Measurements from ENCODE around the gene CAPN15.

Gene CAPN15

DNA sequence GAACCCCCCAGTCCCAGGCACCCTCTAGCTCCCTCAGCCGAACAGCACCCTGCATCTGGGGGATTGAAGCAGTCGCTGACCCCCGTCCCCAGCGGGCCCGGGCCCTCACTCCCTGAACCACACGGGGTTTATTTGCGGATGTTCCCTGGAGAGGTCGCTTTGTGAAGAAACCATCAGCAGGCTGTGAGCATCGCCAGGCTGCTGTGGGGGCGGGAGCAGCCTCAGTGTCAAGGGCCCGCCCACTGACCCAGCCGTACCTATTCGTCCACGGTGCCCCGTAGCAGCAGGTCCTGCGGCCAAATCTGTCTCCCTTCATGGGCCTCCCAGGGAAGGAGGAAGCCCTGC is 55.9 kb downstream of the CAPN15 start:
- TF ChIP-seq TAF1 (IDR thresholded peaks at IDR 0.05; ENCODE audit: borderline replicate concordance, insufficient read depth, low read length), result no peak
- TF ChIP-seq POLR2AphosphoS5 (IDR thresholded peaks at IDR 0.05; ENCODE audit: low read depth, low read length), result no peak
- TF ChIP-seq FOXP2 (optimal IDR thresholded peaks at IDR 0.05; ENCODE audit: borderline replicate concordance, extremely low read depth, extremely low read length, insufficient read depth), result no peak
- TF ChIP-seq SIN3A (IDR thresholded peaks at IDR 0.05; ENCODE audit: borderline replicate concordance, insufficient read depth, low read length), result no peak
- TF ChIP-seq, protein P1, sequence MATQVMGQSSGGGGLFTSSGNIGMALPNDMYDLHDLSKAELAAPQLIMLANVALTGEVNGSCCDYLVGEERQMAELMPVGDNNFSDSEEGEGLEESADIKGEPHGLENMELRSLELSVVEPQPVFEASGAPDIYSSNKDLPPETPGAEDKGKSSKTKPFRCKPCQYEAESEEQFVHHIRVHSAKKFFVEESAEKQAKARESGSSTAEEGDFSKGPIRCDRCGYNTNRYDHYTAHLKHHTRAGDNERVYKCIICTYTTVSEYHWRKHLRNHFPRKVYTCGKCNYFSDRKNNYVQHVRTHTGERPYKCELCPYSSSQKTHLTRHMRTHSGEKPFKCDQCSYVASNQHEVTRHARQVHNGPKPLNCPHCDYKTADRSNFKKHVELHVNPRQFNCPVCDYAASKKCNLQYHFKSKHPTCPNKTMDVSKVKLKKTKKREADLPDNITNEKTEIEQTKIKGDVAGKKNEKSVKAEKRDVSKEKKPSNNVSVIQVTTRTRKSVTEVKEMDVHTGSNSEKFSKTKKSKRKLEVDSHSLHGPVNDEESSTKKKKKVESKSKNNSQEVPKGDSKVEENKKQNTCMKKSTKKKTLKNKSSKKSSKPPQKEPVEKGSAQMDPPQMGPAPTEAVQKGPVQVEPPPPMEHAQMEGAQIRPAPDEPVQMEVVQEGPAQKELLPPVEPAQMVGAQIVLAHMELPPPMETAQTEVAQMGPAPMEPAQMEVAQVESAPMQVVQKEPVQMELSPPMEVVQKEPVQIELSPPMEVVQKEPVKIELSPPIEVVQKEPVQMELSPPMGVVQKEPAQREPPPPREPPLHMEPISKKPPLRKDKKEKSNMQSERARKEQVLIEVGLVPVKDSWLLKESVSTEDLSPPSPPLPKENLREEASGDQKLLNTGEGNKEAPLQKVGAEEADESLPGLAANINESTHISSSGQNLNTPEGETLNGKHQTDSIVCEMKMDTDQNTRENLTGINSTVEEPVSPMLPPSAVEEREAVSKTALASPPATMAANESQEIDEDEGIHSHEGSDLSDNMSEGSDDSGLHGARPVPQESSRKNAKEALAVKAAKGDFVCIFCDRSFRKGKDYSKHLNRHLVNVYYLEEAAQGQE (IDR thresholded peaks at IDR 0.05; ENCODE audit: insufficient read depth in 1 of 2, low read depth in 2 of 2, low read length in 2 of 2), result no peak

DNA sequence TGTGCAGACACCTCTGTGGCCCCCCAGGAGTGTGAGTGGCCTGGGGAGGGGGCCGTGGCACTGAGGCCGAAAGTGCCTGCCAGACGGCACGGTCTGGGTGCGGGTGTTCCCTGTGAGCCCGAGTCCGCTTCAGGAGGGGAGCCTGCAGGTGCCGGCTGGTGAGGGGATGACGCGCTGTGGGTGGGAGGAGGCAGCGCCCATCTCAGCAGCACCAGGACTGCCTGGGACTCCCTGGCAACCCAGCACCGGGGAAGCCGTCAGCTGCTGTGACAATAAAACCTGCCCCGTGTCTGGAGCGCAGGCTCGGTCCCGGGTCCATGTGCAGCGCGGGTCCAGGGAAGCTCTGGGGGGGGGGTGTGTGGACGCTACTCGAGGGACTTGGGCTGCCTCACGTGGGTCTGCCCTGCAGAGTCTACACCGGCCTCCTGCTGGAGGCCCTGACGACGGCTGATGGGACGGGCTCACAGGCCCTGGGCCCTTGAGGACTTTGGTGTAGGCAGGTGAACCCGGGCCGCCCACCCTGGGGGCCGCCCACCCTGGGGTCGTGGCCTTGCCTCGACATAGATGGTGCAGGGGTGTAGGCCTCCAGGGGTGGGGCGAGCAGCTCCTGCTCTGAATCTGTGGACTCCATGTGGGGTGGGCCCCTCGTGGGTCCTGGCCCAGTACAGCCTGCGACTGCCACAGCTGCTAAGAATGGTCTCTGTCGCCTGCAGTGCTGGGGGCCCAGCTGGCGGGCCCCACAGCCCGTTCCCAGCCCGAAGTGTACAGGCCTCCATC is 56.5 kb downstream of the CAPN15 start:
- TF ChIP-seq, protein P1 (IDR thresholded peaks at IDR 0.05; ENCODE audit: insufficient read depth in 1 of 2, low read depth in 2 of 2, low read length in 2 of 2), result no peak
- TF ChIP-seq SIN3A (IDR thresholded peaks at IDR 0.05; ENCODE audit: borderline replicate concordance, insufficient read depth, low read length), result no peak
- TF ChIP-seq TAF1 (IDR thresholded peaks at IDR 0.05; ENCODE audit: borderline replicate concordance, insufficient read depth, low read length), result no peak
- no peak for TF ChIP-seq FOXP2 (optimal IDR thresholded peaks at IDR 0.05; ENCODE audit: borderline replicate concordance, extremely low read depth, extremely low read length, insufficient read depth)
- TF ChIP-seq POLR2AphosphoS5 (IDR thresholded peaks at IDR 0.05; ENCODE audit: low read depth, low read length), result no peak

DNA sequence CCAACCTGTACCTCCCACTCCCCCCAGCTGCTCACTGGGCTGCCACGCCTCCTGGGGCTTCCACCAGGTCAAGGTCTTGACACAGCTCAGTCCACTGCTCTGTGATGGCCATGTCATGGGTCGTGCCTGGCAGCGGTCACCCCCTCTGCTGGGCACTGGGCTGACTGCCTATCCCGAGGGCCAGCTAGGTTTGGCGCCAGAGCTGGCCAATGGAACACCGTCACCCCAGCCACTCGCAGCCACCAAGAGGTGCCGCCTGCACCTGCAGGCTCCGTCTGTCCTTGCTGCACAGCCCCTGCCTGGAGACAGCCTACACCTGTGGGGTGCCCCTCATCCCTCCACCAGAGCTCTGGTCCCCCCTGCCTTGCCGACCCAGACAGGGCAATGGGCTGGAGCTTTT is 57.8 kb downstream of the CAPN15 start:
- TF ChIP-seq TAF1 (IDR thresholded peaks at IDR 0.05; ENCODE audit: borderline replicate concordance, insufficient read depth, low read length) (no peak), SIN3A (IDR thresholded peaks at IDR 0.05; ENCODE audit: borderline replicate concordance, insufficient read depth, low read length) (no peak), POLR2AphosphoS5 (IDR thresholded peaks at IDR 0.05; ENCODE audit: low read depth, low read length) (no peak), FOXP2 (optimal IDR thresholded peaks at IDR 0.05; ENCODE audit: borderline replicate concordance, extremely low read depth, extremely low read length, insufficient read depth) (no peak)
- TF ChIP-seq, protein P1 (IDR thresholded peaks at IDR 0.05; ENCODE audit: insufficient read depth in 1 of 2, low read depth in 2 of 2, low read length in 2 of 2), result no peak

DNA sequence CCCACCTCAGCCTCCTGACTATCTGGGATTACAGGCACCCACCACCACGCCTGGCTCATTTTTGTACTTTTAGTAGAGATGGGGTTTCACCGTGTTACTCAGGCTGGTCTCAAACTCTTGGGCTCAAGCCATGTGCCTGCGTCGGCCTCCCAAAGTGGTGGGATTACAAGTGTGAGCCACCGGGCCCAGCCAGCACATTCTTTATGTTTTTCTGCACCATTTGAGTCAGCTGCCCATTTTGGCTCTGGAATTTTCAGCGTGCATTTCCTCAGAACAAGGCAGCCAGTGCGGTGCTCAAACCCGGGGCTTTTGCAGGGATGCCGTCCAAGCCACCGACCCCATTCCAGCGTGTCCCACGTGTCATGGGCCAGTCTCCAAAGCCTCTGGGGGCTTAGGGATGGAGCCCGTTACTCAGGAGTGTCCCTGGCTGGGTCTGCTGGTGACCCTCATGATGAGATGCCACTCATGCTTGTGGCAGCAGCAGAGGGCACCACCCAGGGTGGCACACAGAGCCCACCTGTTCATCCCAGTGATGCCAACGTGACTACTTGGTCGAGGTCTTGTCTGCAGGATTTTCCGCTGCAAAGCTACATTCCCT is 58.6 kb downstream of the CAPN15 start:
- TF ChIP-seq FOXP2 (optimal IDR thresholded peaks at IDR 0.05; ENCODE audit: borderline replicate concordance, extremely low read depth, extremely low read length, insufficient read depth), result no peak

DNA sequence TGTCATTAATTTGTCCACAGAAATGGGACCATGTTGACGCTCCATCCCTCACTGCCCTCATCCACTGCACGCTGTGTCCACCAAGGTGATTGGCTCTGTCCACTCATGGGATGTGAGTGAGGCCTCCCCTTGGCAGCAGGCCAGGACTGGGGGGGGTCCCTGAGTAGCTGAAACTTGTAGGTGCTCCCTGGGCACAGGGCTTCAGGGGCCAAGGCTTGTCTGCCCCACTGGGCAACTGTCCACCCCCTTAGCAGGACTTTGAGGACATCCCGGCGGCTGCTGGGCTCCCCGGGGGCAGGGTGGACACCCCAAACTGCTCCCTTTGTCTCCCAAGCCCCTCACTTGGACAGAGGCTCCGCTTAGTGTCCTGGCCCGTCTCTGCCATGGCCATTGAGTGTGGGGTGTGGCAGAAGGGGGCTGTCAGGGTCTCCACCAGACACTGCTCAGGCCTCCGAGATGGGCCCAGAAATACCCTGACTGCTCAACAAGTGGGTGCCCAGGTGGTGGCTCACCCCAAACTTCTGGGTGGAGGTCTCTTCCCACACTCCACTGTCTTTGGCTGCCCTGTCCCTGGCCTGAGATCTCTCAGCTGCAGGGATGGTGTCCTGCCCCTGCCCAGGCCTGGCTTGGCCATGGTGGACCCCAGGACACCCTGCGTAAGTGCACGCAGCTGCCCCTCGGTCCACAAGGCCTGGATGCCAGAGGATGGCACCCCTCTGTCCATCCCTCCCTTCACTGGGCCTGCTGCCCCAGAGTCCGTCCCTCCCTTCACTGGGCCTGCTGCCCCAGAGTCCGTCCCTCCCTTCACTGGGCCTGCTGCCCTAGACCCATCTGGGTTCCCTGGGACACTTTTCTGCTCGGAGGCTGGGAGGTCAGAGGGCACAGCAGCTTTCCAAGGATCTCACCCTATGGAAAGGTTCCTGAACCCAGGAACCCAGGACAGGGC is 59.4 kb downstream of the CAPN15 start:
- TF ChIP-seq POLR2AphosphoS5 (IDR thresholded peaks at IDR 0.05; ENCODE audit: low read depth, low read length), result no peak
- TF ChIP-seq TAF1 (IDR thresholded peaks at IDR 0.05; ENCODE audit: borderline replicate concordance, insufficient read depth, low read length), result no peak
- no peak for TF ChIP-seq FOXP2 (optimal IDR thresholded peaks at IDR 0.05; ENCODE audit: borderline replicate concordance, extremely low read depth, extremely low read length, insufficient read depth)
- TF ChIP-seq, protein P1 (IDR thresholded peaks at IDR 0.05; ENCODE audit: insufficient read depth in 1 of 2, low read depth in 2 of 2, low read length in 2 of 2), result no peak
- no peak for TF ChIP-seq SIN3A (IDR thresholded peaks at IDR 0.05; ENCODE audit: borderline replicate concordance, insufficient read depth, low read length)

Data from PFSK-1 (cell line).